Measurements from ENCODE around the gene PIK3R2. TPM values are rescaled to one million over a fixed set of nuclear protein-coding genes. Genes with fewer than 3 reads are reported as not detected.
A peak's percentile ranks its signal among the peaks of the same experiment; 100 is the strongest.

Gene PIK3R2
- total and polyA plus RNA-seq, 2 of the 13 experiments (the other 11 are each of a cell fraction or from before 2014, with no cell fraction given): 18.6 to 25.3 TPM

- TF ChIP-seq GMEB1 (CRISPR knock-in tag; IDR thresholded peaks at IDR 0.05; ENCODE audit: borderline replicate concordance): 0 out of 2 replicates have a peak, but pooled peaks have one; percentile 10
- TF ChIP-seq FOXJ3 (CRISPR knock-in tag; IDR thresholded peaks at IDR 0.05; ENCODE audit: borderline replicate concordance): no peak
- no peak for TF ChIP-seq SATB2 (CRISPR knock-in tag; IDR thresholded peaks at IDR 0.05)
- TF ChIP-seq SP4 (CRISPR knock-in tag; IDR thresholded peaks at IDR 0.05): no peak
- TF ChIP-seq ZFYVE20 (CRISPR knock-in tag; IDR thresholded peaks at IDR 0.05; ENCODE audit: borderline replicate concordance, low read depth): 0 out of 2 replicates have a peak, but pooled peaks have one; percentile 17
- TF ChIP-seq IKZF5 (CRISPR knock-in tag; IDR thresholded peaks at IDR 0.05): no peak
- TF ChIP-seq ZFP1 (CRISPR knock-in tag; IDR thresholded peaks at IDR 0.05): no peak
- no peak for TF ChIP-seq SKIL (CRISPR knock-in tag; IDR thresholded peaks at IDR 0.05; ENCODE audit: borderline replicate concordance)
- peak; percentile 1; the same call in 1 of the 2 replicates for TF ChIP-seq HNF1B (CRISPR knock-in tag; IDR thresholded peaks at IDR 0.05)
- TF ChIP-seq ZNF598 (CRISPR knock-in tag; IDR thresholded peaks at IDR 0.05; ENCODE audit: borderline replicate concordance): peak; percentile 57; the same call in 1 of the 2 replicates
- no peak for TF ChIP-seq MED1 (CRISPR knock-in tag; IDR thresholded peaks at IDR 0.05)
- TF ChIP-seq ZNF333 (CRISPR knock-in tag; IDR thresholded peaks at IDR 0.05; ENCODE audit: borderline replicate concordance): no peak
- TF ChIP-seq RFXAP (CRISPR knock-in tag; IDR thresholded peaks at IDR 0.05; ENCODE audit: borderline replicate concordance): 0 out of 2 replicates have a peak, but pooled peaks have one; percentile 2
- no peak for TF ChIP-seq GABPA (IDR thresholded peaks at IDR 0.05; ENCODE audit: low read depth, low read length)
- TF ChIP-seq GABPA (CRISPR knock-in tag; IDR thresholded peaks at IDR 0.05; ENCODE audit: low read depth): 0 out of 2 replicates have a peak, but pooled peaks have one; percentile 5
- TF ChIP-seq ZNF614 (CRISPR knock-in tag; IDR thresholded peaks at IDR 0.05; ENCODE audit: borderline replicate concordance): 0 out of 2 replicates have a peak, but pooled peaks have one; percentile 7
- TF ChIP-seq ZNF546 (CRISPR knock-in tag; conservative IDR thresholded peaks at IDR 0.05): no peak
- TF ChIP-seq PRDM15 (CRISPR knock-in tag; IDR thresholded peaks at IDR 0.05): no peak
Observed at GRCh38 chr19:18108897-18109296, 44.1 kb upstream of the PIK3R2 start (continued).
